ENCODE data around the gene HTR3A.

DNA sequence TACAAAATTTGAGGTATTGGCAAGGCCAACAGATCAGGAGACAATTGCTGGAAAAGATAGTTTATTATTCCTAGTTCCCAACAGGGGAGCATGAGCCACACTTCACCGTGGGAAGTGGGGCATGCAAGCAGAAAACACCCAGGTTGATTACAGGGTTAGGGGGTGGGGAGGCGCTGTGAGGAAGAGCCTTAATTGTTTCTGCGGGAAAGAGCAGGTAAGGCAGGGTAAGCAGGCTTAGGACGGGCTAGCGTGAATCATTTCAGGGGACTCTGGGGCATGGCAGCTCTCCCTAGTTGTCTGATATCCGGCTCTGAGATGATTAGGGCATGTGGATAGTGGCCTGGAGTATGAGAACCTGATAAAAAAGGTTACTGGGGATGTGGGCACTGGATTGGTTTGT lies 20.7 kb upstream of the HTR3A start:
- TF ChIP-seq, protein P1, sequence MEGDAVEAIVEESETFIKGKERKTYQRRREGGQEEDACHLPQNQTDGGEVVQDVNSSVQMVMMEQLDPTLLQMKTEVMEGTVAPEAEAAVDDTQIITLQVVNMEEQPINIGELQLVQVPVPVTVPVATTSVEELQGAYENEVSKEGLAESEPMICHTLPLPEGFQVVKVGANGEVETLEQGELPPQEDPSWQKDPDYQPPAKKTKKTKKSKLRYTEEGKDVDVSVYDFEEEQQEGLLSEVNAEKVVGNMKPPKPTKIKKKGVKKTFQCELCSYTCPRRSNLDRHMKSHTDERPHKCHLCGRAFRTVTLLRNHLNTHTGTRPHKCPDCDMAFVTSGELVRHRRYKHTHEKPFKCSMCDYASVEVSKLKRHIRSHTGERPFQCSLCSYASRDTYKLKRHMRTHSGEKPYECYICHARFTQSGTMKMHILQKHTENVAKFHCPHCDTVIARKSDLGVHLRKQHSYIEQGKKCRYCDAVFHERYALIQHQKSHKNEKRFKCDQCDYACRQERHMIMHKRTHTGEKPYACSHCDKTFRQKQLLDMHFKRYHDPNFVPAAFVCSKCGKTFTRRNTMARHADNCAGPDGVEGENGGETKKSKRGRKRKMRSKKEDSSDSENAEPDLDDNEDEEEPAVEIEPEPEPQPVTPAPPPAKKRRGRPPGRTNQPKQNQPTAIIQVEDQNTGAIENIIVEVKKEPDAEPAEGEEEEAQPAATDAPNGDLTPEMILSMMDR (IDR thresholded peaks at IDR 0.05), result no peak
- TF ChIP-seq POLR2A (IDR thresholded peaks at IDR 0.05), result no peak
- TF ChIP-seq POLR2AphosphoS5 (IDR thresholded peaks at IDR 0.05), result no peak
- no peak for TF ChIP-seq EP300 (IDR thresholded peaks at IDR 0.05)
